Subcutaneous abdominal adipose tissue (tissue), 5 donors: ENCODE results near the gene CD247.

Experiments used
- H3K27ac ChIP-seq: one replicate; pipeline ENCODE4 v1.7.0; 2013; ENCODE audit warnings: low read depth, mild to moderate bottlenecking, inconsistent platforms, low read length, moderate library complexity
- H3K27me3 ChIP-seq, 5 donors: one replicate each; pipeline ENCODE4 v1.7.0; 2013; ENCODE audit warnings: low read length in 5 of 5, inconsistent platforms in 1 of 5; ENCODE audit not compliant: control insufficient read depth in 5 of 5, insufficient read depth in 4 of 5
- H3K36me3 ChIP-seq, 5 donors: one replicate each; pipeline ENCODE4 v1.7.0; 2013; ENCODE audit warnings: low read length in 5 of 5; ENCODE audit not compliant: control insufficient read depth in 5 of 5, insufficient read depth in 5 of 5
- H3K4me1 ChIP-seq, 5 donors: one replicate each; pipeline ENCODE4 v1.7.0; 2013; ENCODE audit warnings: low read length in 5 of 5, mild to moderate bottlenecking in 3 of 5, moderate library complexity in 1 of 5; ENCODE audit not compliant: control insufficient read depth in 5 of 5, insufficient read depth in 5 of 5
- H3K4me3 ChIP-seq, 5 donors: one replicate each; pipeline ENCODE4 v1.7.0; 2013; ENCODE audit warnings: low read length in 5 of 5, low read depth in 1 of 5
- H3K9ac ChIP-seq, 5 donors: one replicate each; pipeline ENCODE4 v1.7.0; 2013; ENCODE audit warnings: low read length in 5 of 5, mild to moderate bottlenecking in 4 of 5, moderate library complexity in 3 of 5
- H3K9me3 ChIP-seq, 5 donors: one replicate each; pipeline ENCODE4 v1.7.0; 2013; ENCODE audit warnings: low read length in 5 of 5; ENCODE audit not compliant: control insufficient read depth in 5 of 5
- donor health status: healthy.
- donor health status: healthy.
- donor health status: healthy.
- donor health status: healthy.
- donor health status: healthy.

CD247 gene

GRCh38 chr1:167490765-167491164 lies 27.6 kb downstream of the CD247 start:
- Histone ChIP-seq H3K27ac (no peak overlapping the region), H3K27me3 (peaks cover 3 to 14% (median 10%) of the 10 kb centered on the region in 5 donors), H3K9ac (no peak overlapping the region), H3K4me1 (peaks cover 0 to 3% (median 0%) of the 10 kb centered on the region in 5 donors), H3K9me3 (peaks cover 0 to 2% (median 0%) of the 10 kb centered on the region in 5 donors), H3K4me3 (no peak overlapping the region), H3K36me3 (no peaks in the 10 kb centered on the region)

- Histone ChIP-seq H3K4me3 (no peak overlapping the region), H3K27me3 (peaks cover 3 to 8% (median 7%) of the 10 kb centered on the region in 5 donors), H3K9me3 (peaks cover 0 to 2% (median 0%) of the 10 kb centered on the region in 5 donors), H3K4me1 (peaks cover 0 to 3% (median 0%) of the 10 kb centered on the region in 5 donors), H3K27ac (no peak overlapping the region), H3K9ac (no peak overlapping the region), H3K36me3 (no peaks in the 10 kb centered on the region)
Observed at GRCh38 chr1:167489571-167490340, 28.6 kb downstream of the CD247 start.

GRCh38 chr1:167488786-167489185 lies 29.5 kb downstream of the CD247 start:
- Histone ChIP-seq H3K4me3 (no peak overlapping the region), H3K4me1 (peaks cover 0 to 3% (median 0%) of the 10 kb centered on the region in 5 donors), H3K9me3 (peaks cover 0 to 2% (median 0%) of the 10 kb centered on the region in 5 donors), H3K9ac (no peak overlapping the region), H3K36me3 (no peaks in the 10 kb centered on the region), H3K27me3 (peaks cover 3 to 8% (median 3%) of the 10 kb centered on the region in 5 donors), H3K27ac (no peak overlapping the region)

GRCh38 chr1:167487614-167488013 lies 30.7 kb downstream of the CD247 start:
- H3K4me3 ChIP-seq = no peak overlapping the region
- no peak overlapping the region for H3K9ac ChIP-seq
- H3K27ac ChIP-seq = no peak overlapping the region
- H3K27me3 ChIP-seq = peaks cover under 1 to 6% (median 2%) of the 10 kb centered on the region in 5 donors
- H3K9me3 ChIP-seq = peaks cover 0 to 2% (median 0%) of the 10 kb centered on the region in 5 donors
- no peaks in the 10 kb centered on the region for H3K36me3 ChIP-seq
- peaks cover 0 to 3% (median 0%) of the 10 kb centered on the region in 5 donors for H3K4me1 ChIP-seq

GRCh38 chr1:167486090-167486824 lies 32.1 kb downstream of the CD247 start:
- Histone ChIP-seq H3K27ac (no peak overlapping the region), H3K9me3 (no peaks in the 10 kb centered on the region), H3K36me3 (no peaks in the 10 kb centered on the region), H3K9ac (peak overlapping the region in 1 of 5 donors; percentile 9), H3K27me3 (no peaks in the 10 kb centered on the region), H3K4me1 (peaks cover 0 to 3% (median 0%) of the 10 kb centered on the region in 5 donors), H3K4me3 (no peak overlapping the region)

- Histone ChIP-seq H3K9ac (no peak overlapping the region), H3K9me3 (no peaks in the 10 kb centered on the region), H3K4me1 (peaks cover 0 to 3% (median 0%) of the 10 kb centered on the region in 5 donors), H3K27ac (no peak overlapping the region), H3K36me3 (no peaks in the 10 kb centered on the region), H3K27me3 (no peaks in the 10 kb centered on the region), H3K4me3 (no peak overlapping the region)
Observed at GRCh38 chr1:167484726-167485502, 33.4 kb downstream of the CD247 start.

- Histone ChIP-seq H3K4me3 (no peak overlapping the region), H3K27me3 (no peaks in the 10 kb centered on the region), H3K9ac (no peak overlapping the region), H3K4me1 (peaks cover 0 to 3% (median 0%) of the 10 kb centered on the region in 5 donors), H3K27ac (no peak overlapping the region), H3K9me3 (no peaks in the 10 kb centered on the region), H3K36me3 (no peaks in the 10 kb centered on the region)
Observed at GRCh38 chr1:167483790-167484189, 34.5 kb downstream of the CD247 start.

- no peak overlapping the region for H3K4me3 ChIP-seq
- no peak overlapping the region for H3K27ac ChIP-seq
- no peaks in the 10 kb centered on the region for H3K27me3 ChIP-seq
- peaks cover 0 to 3% (median 0%) of the 10 kb centered on the region in 5 donors for H3K4me1 ChIP-seq
- H3K9me3 ChIP-seq = no peaks in the 10 kb centered on the region
- H3K36me3 ChIP-seq = no peaks in the 10 kb centered on the region
- H3K9ac ChIP-seq = no peak overlapping the region
Observed at GRCh38 chr1:167482184-167482583, 36.1 kb downstream of the CD247 start.

- Histone ChIP-seq H3K4me3 (no peak overlapping the region), H3K27me3 (peaks cover 0 to under 1% (median 0%) of the 10 kb centered on the region in 5 donors), H3K9me3 (no peaks in the 10 kb centered on the region), H3K27ac (no peak overlapping the region), H3K36me3 (no peaks in the 10 kb centered on the region), H3K4me1 (no peaks in the 10 kb centered on the region), H3K9ac (no peak overlapping the region)
Observed at GRCh38 chr1:167479331-167479979, 38.9 kb downstream of the CD247 start.
